ENCODE results near the gene CD226. TPM values are rescaled to one million over a fixed set of nuclear protein-coding genes. Genes with fewer than 3 reads are reported as not detected.

The CD226 gene
- total and polyA plus RNA-seq, 12 donors = 0.13 to 3.9 (median 1.7) TPM; not detected in 1

GRCh38 chr18:69814861-69815385 lies 132.8 kb downstream of the CD226 start:
- H3K27me3 ChIP-seq = no peaks in the 10 kb centered on the region
- no peak overlapping the region for H3K4me3 ChIP-seq
- WGBS, 4 donors = 72 to 76% (median 75%) methylated on average over 4 of the region's 4 CpGs
- no peaks in the 10 kb centered on the region for H3K4me1 ChIP-seq (replicated peaks in 1 of 2)
- no peak for TF ChIP-seq POLR2A (IDR thresholded peaks at IDR 0.05)
- TF ChIP-seq, protein P1, sequence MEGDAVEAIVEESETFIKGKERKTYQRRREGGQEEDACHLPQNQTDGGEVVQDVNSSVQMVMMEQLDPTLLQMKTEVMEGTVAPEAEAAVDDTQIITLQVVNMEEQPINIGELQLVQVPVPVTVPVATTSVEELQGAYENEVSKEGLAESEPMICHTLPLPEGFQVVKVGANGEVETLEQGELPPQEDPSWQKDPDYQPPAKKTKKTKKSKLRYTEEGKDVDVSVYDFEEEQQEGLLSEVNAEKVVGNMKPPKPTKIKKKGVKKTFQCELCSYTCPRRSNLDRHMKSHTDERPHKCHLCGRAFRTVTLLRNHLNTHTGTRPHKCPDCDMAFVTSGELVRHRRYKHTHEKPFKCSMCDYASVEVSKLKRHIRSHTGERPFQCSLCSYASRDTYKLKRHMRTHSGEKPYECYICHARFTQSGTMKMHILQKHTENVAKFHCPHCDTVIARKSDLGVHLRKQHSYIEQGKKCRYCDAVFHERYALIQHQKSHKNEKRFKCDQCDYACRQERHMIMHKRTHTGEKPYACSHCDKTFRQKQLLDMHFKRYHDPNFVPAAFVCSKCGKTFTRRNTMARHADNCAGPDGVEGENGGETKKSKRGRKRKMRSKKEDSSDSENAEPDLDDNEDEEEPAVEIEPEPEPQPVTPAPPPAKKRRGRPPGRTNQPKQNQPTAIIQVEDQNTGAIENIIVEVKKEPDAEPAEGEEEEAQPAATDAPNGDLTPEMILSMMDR (IDR thresholded peaks at IDR 0.05) = no peak
- DNase-seq = no peak
- intact Hi-C loops (cut with DNase I) = no loop called here
- no peak overlapping the region for H3K27ac ChIP-seq
- no peaks in the 10 kb centered on the region for H3K9me3 ChIP-seq (replicated peaks in 1 of 3)
- H3K36me3 ChIP-seq (replicated peaks in 1 of 2) = no peaks in the 10 kb centered on the region

DNA sequence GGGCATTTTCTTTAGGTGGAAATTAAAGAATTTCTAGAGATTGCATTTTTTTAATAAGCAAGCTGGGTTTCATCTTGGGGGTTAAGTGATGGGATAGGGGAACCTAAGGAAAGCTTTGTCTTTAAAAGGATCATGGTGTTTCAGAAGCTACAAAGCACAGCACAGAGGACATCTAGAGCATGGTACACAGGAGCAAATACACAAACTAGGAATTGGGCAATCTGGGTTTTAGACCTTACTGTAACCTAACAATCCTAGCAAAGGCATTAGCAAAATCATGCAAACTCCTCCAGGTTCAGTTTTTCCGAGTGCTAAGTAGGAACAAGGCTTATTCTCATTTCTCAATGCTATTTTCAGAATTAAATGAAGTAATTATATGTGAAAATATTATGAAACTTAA lies 134.1 kb downstream of the CD226 start:
- intact Hi-C loops (cut with DNase I) = no loop called here

GRCh38 chr18:69808399-69808798 lies 139.3 kb downstream of the CD226 start:
- DNase-seq = no peak
- intact Hi-C loops (cut with DNase I) = no loop called here
- Histone ChIP-seq H3K36me3 (replicated peaks in 1 of 2) (no peaks in the 10 kb centered on the region), H3K27me3 (no peaks in the 10 kb centered on the region), H3K4me1 (replicated peaks in 1 of 2) (no peaks in the 10 kb centered on the region), H3K27ac (no peak overlapping the region), H3K4me3 (no peak overlapping the region), H3K9me3 (replicated peaks in 1 of 3) (no peaks in the 10 kb centered on the region)
- no peak for TF ChIP-seq POLR2A (IDR thresholded peaks at IDR 0.05)
- TF ChIP-seq, protein P1 (IDR thresholded peaks at IDR 0.05) = no peak
- 63 to 74% (median 72%) methylated on average over 2 of the region's 2 CpGs for WGBS, 4 donors

More for the DNA sequence above, 134.1 kb downstream of the CD226 start:
- TF ChIP-seq POLR2A (IDR thresholded peaks at IDR 0.05) = no peak
- TF ChIP-seq, protein P1 (IDR thresholded peaks at IDR 0.05) = no peak
- no peak overlapping the region for H3K27ac ChIP-seq
- no peaks in the 10 kb centered on the region for H3K9me3 ChIP-seq (replicated peaks in 1 of 3)
- H3K4me3 ChIP-seq = no peak overlapping the region
- H3K27me3 ChIP-seq = no peaks in the 10 kb centered on the region
- DNase-seq = no peak
- H3K4me1 ChIP-seq (replicated peaks in 1 of 2) = no peaks in the 10 kb centered on the region
- 78 to 89% (median 79%) methylated on average over 1 of the region's 1 CpG for WGBS, 4 donors
- no peaks in the 10 kb centered on the region for H3K36me3 ChIP-seq (replicated peaks in 1 of 2)

DNA sequence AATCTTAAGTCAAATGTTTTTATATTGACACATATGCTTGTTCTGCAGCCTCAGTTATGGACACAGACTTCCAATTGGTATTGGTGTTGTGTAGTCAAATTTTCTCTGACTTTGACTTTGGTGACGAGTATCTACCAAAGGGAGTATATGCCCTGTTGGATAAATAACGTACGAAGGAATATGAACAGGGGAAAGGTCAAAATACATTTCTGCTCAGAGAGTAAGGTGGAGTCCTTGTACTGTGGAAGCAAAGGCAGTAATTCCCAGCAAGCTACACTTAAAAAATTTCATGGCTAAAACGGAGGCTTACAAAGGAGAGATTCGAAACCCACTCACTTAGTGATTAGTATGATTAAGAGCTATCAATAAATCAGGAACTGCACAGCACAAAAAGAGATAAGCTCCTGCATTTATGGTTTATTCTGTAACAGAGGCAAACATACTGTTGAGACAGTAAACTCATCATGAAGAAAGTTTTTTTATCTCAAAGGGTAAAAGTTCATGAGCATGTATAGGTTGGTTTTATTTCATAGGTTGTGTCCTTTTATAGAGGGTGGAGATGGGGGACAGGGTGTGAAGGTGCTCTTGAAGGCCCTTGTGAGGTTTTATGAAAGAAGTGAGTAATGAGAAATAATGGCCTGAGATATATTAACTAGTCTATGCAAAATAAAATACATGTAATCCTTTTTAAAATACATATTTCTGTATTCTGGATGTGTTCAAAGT lies 142.7 kb downstream of the CD226 start:
- Histone ChIP-seq H3K27me3 (no peaks in the 10 kb centered on the region), H3K27ac (no peak overlapping the region), H3K4me3 (no peak overlapping the region), H3K4me1 (replicated peaks in 1 of 2) (no peaks in the 10 kb centered on the region), H3K9me3 (replicated peaks in 1 of 3) (no peaks in the 10 kb centered on the region), H3K36me3 (replicated peaks in 1 of 2) (no peaks in the 10 kb centered on the region)
- DNase-seq = no peak
- 62 to 73% (median 70%) methylated on average over 5 of the region's 5 CpGs for WGBS, 4 donors
- no peak for TF ChIP-seq POLR2A (IDR thresholded peaks at IDR 0.05)
- TF ChIP-seq, protein P1 (IDR thresholded peaks at IDR 0.05) = no peak
- intact Hi-C loops (cut with DNase I) = no loop called here
